Measurements from ENCODE around the gene TFAP2C.
"Not testable (repeated sequence)": the region's sequence is repeated elsewhere in the genome, so short reads cannot be mapped to it uniquely, and the experiment has no call there.

GRCh38 chr20:56623930-56624329, 5.2 kb upstream of the TFAP2C start:
- TF ChIP-seq, protein P1, sequence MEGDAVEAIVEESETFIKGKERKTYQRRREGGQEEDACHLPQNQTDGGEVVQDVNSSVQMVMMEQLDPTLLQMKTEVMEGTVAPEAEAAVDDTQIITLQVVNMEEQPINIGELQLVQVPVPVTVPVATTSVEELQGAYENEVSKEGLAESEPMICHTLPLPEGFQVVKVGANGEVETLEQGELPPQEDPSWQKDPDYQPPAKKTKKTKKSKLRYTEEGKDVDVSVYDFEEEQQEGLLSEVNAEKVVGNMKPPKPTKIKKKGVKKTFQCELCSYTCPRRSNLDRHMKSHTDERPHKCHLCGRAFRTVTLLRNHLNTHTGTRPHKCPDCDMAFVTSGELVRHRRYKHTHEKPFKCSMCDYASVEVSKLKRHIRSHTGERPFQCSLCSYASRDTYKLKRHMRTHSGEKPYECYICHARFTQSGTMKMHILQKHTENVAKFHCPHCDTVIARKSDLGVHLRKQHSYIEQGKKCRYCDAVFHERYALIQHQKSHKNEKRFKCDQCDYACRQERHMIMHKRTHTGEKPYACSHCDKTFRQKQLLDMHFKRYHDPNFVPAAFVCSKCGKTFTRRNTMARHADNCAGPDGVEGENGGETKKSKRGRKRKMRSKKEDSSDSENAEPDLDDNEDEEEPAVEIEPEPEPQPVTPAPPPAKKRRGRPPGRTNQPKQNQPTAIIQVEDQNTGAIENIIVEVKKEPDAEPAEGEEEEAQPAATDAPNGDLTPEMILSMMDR (conservative IDR thresholded peaks at IDR 0.05; ENCODE audit: low read depth, low read length): not testable (repeated sequence)
- TF ChIP-seq EZH2 (IDR thresholded peaks at IDR 0.05; ENCODE audit: low read length, unreplicated experiment): not testable (repeated sequence)

All from PC-3 (cell line).